Measurements from ENCODE around the gene PRDX1. TPM values are rescaled to one million over a fixed set of nuclear protein-coding genes. Genes with fewer than 3 reads are reported as not detected.
"Not testable (repeated sequence)": the region's sequence is repeated elsewhere in the genome, so short reads cannot be mapped to it uniquely, and the experiment has no call there.

The PRDX1 gene
- polyA plus RNA-seq, 3 donors, result 116 to 362 (median 294) TPM

DNA sequence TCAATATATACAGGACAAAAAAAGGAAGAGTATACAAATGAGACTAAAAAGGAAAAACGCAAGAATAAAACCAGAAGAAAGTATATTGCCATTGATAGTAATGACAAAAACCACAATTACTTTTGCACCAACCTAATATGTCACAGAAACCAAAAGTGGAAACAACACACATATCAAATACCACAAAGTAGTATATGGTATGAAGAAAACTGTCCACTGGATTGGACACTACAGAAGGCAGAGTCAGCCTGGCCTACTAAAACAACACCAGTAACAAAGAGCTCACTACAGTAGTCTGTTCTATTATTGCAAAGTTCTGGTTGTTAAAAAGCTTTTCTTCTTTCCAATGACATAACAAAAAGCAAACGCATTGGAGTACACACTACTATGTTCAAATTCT is 48.4 kb downstream of the PRDX1 start:
- Histone ChIP-seq H3K4me3 (replicated peaks in 1 of 3; ENCODE audit: low read depth in 2 of 3, low read length in 3 of 3) (no peak overlapping the region), H4K20me1 (ENCODE audit: insufficient read depth, low read length) (no peaks in the 10 kb centered on the region), H3K79me2 (ENCODE audit: insufficient read depth, low read length) (no peaks in the 10 kb centered on the region), H3K9me3 (replicated peaks in 1 of 2; ENCODE audit: control insufficient read depth in 1 of 2, insufficient read depth in 1 of 2, low read length in 2 of 2) (no peaks in the 10 kb centered on the region), H3K9ac (ENCODE audit: insufficient read depth, low read length, poor library complexity, severe bottlenecking) (no peak overlapping the region), H2AFZ (ENCODE audit: insufficient read depth, low read depth, low read length, poor library complexity, severe bottlenecking) (no peak overlapping the region), H3K27ac (ENCODE audit: low read depth in 1 of 2, low read length in 2 of 2) (no peak overlapping the region), H3K36me3 (replicated peaks in 1 of 2; ENCODE audit: control insufficient read depth in 1 of 2, insufficient read depth in 2 of 2, low read length in 2 of 2) (no peaks in the 10 kb centered on the region), H3K27me3 (ENCODE audit: control insufficient read depth in 2 of 2, insufficient read depth in 2 of 2, low read length in 2 of 2) (no peaks in the 10 kb centered on the region), H3K4me1 (ENCODE audit: control insufficient read depth in 1 of 2, insufficient read depth in 2 of 2, low read length in 2 of 2) (no peaks in the 10 kb centered on the region), H3K4me2 (replicated peaks; ENCODE audit: extremely low read depth, low read length, poor library complexity, severe bottlenecking) (no peak overlapping the region)
- TF ChIP-seq, protein P1, sequence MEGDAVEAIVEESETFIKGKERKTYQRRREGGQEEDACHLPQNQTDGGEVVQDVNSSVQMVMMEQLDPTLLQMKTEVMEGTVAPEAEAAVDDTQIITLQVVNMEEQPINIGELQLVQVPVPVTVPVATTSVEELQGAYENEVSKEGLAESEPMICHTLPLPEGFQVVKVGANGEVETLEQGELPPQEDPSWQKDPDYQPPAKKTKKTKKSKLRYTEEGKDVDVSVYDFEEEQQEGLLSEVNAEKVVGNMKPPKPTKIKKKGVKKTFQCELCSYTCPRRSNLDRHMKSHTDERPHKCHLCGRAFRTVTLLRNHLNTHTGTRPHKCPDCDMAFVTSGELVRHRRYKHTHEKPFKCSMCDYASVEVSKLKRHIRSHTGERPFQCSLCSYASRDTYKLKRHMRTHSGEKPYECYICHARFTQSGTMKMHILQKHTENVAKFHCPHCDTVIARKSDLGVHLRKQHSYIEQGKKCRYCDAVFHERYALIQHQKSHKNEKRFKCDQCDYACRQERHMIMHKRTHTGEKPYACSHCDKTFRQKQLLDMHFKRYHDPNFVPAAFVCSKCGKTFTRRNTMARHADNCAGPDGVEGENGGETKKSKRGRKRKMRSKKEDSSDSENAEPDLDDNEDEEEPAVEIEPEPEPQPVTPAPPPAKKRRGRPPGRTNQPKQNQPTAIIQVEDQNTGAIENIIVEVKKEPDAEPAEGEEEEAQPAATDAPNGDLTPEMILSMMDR (IDR thresholded peaks at IDR 0.05), result no peak
- intact Hi-C loops (cut with micrococcal nuclease), result no loop called here
- Mint-ChIP-seq H3K36me3 (no peaks in the 10 kb centered on the region), H3K27ac (no peak overlapping the region), H3K4me1 (peaks cover 5% of the 10 kb centered on the region), H3K9me3 (no peaks in the 10 kb centered on the region), H3K4me3 (no peak overlapping the region), H3K27me3 (ENCODE audit: low read depth in 3 of 3) (no peaks in the 10 kb centered on the region)
- WGBS (ENCODE audit: insufficient coverage), result no CpG with 5 or more reads among the region's 2 CpGs
- DNase-seq, result no peak

DNA sequence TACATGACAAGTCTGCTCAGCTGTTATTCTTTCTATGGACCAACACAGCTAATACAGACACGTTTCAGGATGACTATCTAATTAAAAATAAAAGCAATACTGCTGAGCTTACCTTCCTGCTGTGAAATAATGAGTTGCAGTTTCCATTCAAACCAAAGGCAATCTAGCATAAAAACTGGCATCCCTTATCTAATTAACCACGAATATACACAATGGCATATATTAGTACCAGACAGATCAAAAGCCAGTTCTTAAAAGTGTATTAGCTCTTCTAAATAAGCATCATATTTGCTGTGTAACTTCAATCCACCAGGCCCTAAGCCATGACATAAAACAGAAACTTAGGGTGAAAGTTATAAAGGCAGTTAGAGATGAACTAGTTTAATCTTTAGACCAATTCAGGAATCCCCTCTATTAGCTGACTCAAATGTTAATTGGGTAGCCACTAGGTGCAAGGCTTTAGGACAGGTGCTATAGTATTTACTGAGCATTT is 51.3 kb downstream of the PRDX1 start:
- Histone ChIP-seq H3K9ac (ENCODE audit: insufficient read depth, low read length, poor library complexity, severe bottlenecking) (no peak overlapping the region), H3K27me3 (ENCODE audit: control insufficient read depth in 2 of 2, insufficient read depth in 2 of 2, low read length in 2 of 2) (no peaks in the 10 kb centered on the region), H2AFZ (ENCODE audit: insufficient read depth, low read depth, low read length, poor library complexity, severe bottlenecking) (no peak overlapping the region), H3K4me1 (ENCODE audit: control insufficient read depth in 1 of 2, insufficient read depth in 2 of 2, low read length in 2 of 2) (no peaks in the 10 kb centered on the region), H4K20me1 (ENCODE audit: insufficient read depth, low read length) (no peaks in the 10 kb centered on the region), H3K9me3 (replicated peaks in 1 of 2; ENCODE audit: control insufficient read depth in 1 of 2, insufficient read depth in 1 of 2, low read length in 2 of 2) (no peaks in the 10 kb centered on the region), H3K27ac (ENCODE audit: low read depth in 1 of 2, low read length in 2 of 2) (no peak overlapping the region), H3K4me3 (replicated peaks in 1 of 3; ENCODE audit: low read depth in 2 of 3, low read length in 3 of 3) (no peak overlapping the region), H3K36me3 (replicated peaks in 1 of 2; ENCODE audit: control insufficient read depth in 1 of 2, insufficient read depth in 2 of 2, low read length in 2 of 2) (no peaks in the 10 kb centered on the region), H3K79me2 (ENCODE audit: insufficient read depth, low read length) (no peaks in the 10 kb centered on the region), H3K4me2 (replicated peaks; ENCODE audit: extremely low read depth, low read length, poor library complexity, severe bottlenecking) (no peak overlapping the region)
- no peak overlapping the region for H3K27ac Mint-ChIP-seq
- H3K36me3 Mint-ChIP-seq, result no peaks in the 10 kb centered on the region
- TF ChIP-seq, protein P1 (IDR thresholded peaks at IDR 0.05), result no peak
- intact Hi-C loops (cut with micrococcal nuclease), result no loop called here
- H3K4me1 Mint-ChIP-seq, result peaks cover 5% of the 10 kb centered on the region
- no peak for DNase-seq
- WGBS (ENCODE audit: insufficient coverage), result no CpG with 5 or more reads among the region's 2 CpGs
- H3K4me3 Mint-ChIP-seq, result no peak overlapping the region
- no peaks in the 10 kb centered on the region for H3K9me3 Mint-ChIP-seq
- H3K27me3 Mint-ChIP-seq (ENCODE audit: low read depth in 3 of 3), result peaks cover 0 to 2% (median 0%) of the 10 kb centered on the region in 3 donors

DNA sequence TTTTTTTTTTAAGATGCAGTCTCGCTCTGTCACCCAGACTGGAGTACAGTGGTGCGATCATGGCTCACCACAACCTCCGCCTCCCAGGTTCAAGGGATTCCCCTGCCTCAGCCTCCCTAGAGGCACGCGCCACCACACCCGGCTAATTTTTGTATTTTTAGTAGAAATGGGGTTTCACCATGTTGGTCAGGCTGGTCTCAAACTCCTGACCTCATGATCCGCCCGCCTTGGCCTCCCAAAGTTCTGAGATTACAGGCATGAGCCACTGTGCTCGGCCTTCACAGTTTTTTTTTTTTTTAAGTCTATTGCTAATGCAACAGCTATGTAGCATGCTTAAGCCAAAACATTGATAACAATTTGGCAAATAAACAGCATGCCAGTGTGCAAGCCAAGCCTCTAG is 54.3 kb downstream of the PRDX1 start:
- H3K4me3 ChIP-seq (replicated peaks in 1 of 3; ENCODE audit: low read depth in 2 of 3, low read length in 3 of 3); H3K4me1 ChIP-seq (ENCODE audit: control insufficient read depth in 1 of 2, insufficient read depth in 2 of 2, low read length in 2 of 2); DNase-seq; H3K36me3 Mint-ChIP-seq; H3K9me3 Mint-ChIP-seq; H3K27ac ChIP-seq (ENCODE audit: low read depth in 1 of 2, low read length in 2 of 2); H3K4me2 ChIP-seq (replicated peaks; ENCODE audit: extremely low read depth, low read length, poor library complexity, severe bottlenecking); H3K79me2 ChIP-seq (ENCODE audit: insufficient read depth, low read length); H4K20me1 ChIP-seq (ENCODE audit: insufficient read depth, low read length); intact Hi-C loops (cut with micrococcal nuclease); H3K36me3 ChIP-seq (replicated peaks in 1 of 2; ENCODE audit: control insufficient read depth in 1 of 2, insufficient read depth in 2 of 2, low read length in 2 of 2); H3K27me3 Mint-ChIP-seq (ENCODE audit: low read depth in 3 of 3); H3K9ac ChIP-seq (ENCODE audit: insufficient read depth, low read length, poor library complexity, severe bottlenecking); H3K4me3 Mint-ChIP-seq; H3K27me3 ChIP-seq (ENCODE audit: control insufficient read depth in 2 of 2, insufficient read depth in 2 of 2, low read length in 2 of 2); H2AFZ ChIP-seq (ENCODE audit: insufficient read depth, low read depth, low read length, poor library complexity, severe bottlenecking); H3K9me3 ChIP-seq (replicated peaks in 1 of 2; ENCODE audit: control insufficient read depth in 1 of 2, insufficient read depth in 1 of 2, low read length in 2 of 2); H3K4me1 Mint-ChIP-seq: not testable (repeated sequence)
- H3K27ac Mint-ChIP-seq, result peak overlapping the region in 1 of 7 donors; percentile 54
- 100% methylated on average over 3 of the region's 9 CpGs for WGBS (ENCODE audit: insufficient coverage)
